ENCODE measurements around the gene MICU1. TPM values are rescaled to one million over a fixed set of nuclear protein-coding genes. Genes with fewer than 3 reads are reported as not detected.

The MICU1 gene
- total RNA-seq, 3 donors from 2014 or later (not counting 1 experiment from before 2014, with no cell fraction given) = 27.9 to 30.9 (median 29.4) TPM

GRCh38 chr10:72460284-72460876, 165.5 kb downstream of the MICU1 start:
- intact Hi-C loops (cut with micrococcal nuclease) = no loop called here
- Histone ChIP-seq H3K9me3 (ENCODE audit: control insufficient read depth, insufficient read depth, low read length) (no peaks in the 10 kb centered on the region), H3K36me3 (ENCODE audit: control insufficient read depth, insufficient read depth, low read length) (no peaks in the 10 kb centered on the region), H3K27me3 (ENCODE audit: control insufficient read depth, insufficient read depth, low read length) (no peaks in the 10 kb centered on the region), H3K4me1 (ENCODE audit: control insufficient read depth, insufficient read depth, low read length) (no peaks in the 10 kb centered on the region), H3K4me3 (ENCODE audit: low read length) (no peak overlapping the region), H3K27ac (ENCODE audit: low read length) (no peak overlapping the region)
- no peak for TF ChIP-seq CTCF (IDR thresholded peaks at IDR 0.05)
- no peaks in the 10 kb centered on the region for H3K9me3 Mint-ChIP-seq
- H3K36me3 Mint-ChIP-seq = no peaks in the 10 kb centered on the region
- peaks cover 0 to 4% of the 10 kb centered on the region in 2 donors for H3K4me1 Mint-ChIP-seq
- no peak for DNase-seq
- no peaks in the 10 kb centered on the region for H3K27me3 Mint-ChIP-seq (ENCODE audit: low read depth in 2 of 2)
- no peak for ATAC-seq
- no peak overlapping the region for H3K27ac Mint-ChIP-seq
- no peak overlapping the region for H3K4me3 Mint-ChIP-seq

- Mint-ChIP-seq H3K27me3 (ENCODE audit: low read depth in 2 of 2) (no peaks in the 10 kb centered on the region), H3K36me3 (no peaks in the 10 kb centered on the region), H3K27ac (no peak overlapping the region), H3K4me3 (no peak overlapping the region), H3K4me1 (peaks cover 0 to 4% of the 10 kb centered on the region in 2 donors), H3K9me3 (no peaks in the 10 kb centered on the region)
- Histone ChIP-seq H3K9me3 (ENCODE audit: control insufficient read depth, insufficient read depth, low read length) (no peaks in the 10 kb centered on the region), H3K4me1 (ENCODE audit: control insufficient read depth, insufficient read depth, low read length) (no peaks in the 10 kb centered on the region), H3K4me3 (ENCODE audit: low read length) (no peak overlapping the region), H3K27me3 (ENCODE audit: control insufficient read depth, insufficient read depth, low read length) (no peaks in the 10 kb centered on the region), H3K36me3 (ENCODE audit: control insufficient read depth, insufficient read depth, low read length) (no peaks in the 10 kb centered on the region), H3K27ac (ENCODE audit: low read length) (no peak overlapping the region)
- no peak for TF ChIP-seq CTCF (IDR thresholded peaks at IDR 0.05)
- 55% methylated on average over 1 of the region's 3 CpGs for WGBS (ENCODE audit: insufficient coverage)
- intact Hi-C loops (cut with micrococcal nuclease) = no loop called here
- ATAC-seq (no peak), DNase-seq (no peak)
These were observed 166.6 kb downstream of the MICU1 start for GRCh38 chr10:72459301-72459700.

- Histone ChIP-seq H3K4me3 (ENCODE audit: low read length) (no peak overlapping the region), H3K27ac (ENCODE audit: low read length) (no peak overlapping the region)
- 82% methylated on average over 2 of the region's 3 CpGs for whole genome bisulfite sequencing (ENCODE audit: insufficient coverage)
These were observed 169.8 kb downstream of the MICU1 start for GRCh38 chr10:72455889-72456595.

More at GRCh38 chr10:72455889-72456595, 169.8 kb downstream of the MICU1 start:
- no peak overlapping the region for H3K27ac Mint-ChIP-seq
- H3K36me3 Mint-ChIP-seq = no peaks in the 10 kb centered on the region
- H3K36me3 ChIP-seq (ENCODE audit: control insufficient read depth, insufficient read depth, low read length) = no peaks in the 10 kb centered on the region
- ATAC-seq (no peak), DNase-seq (no peak)
- no peaks in the 10 kb centered on the region for H3K4me1 ChIP-seq (ENCODE audit: control insufficient read depth, insufficient read depth, low read length)
- H3K9me3 ChIP-seq (ENCODE audit: control insufficient read depth, insufficient read depth, low read length) = no peaks in the 10 kb centered on the region
- H3K9me3 Mint-ChIP-seq = no peaks in the 10 kb centered on the region
- peaks cover 0 to 4% of the 10 kb centered on the region in 2 donors for H3K4me1 Mint-ChIP-seq
- no peaks in the 10 kb centered on the region for H3K27me3 Mint-ChIP-seq (ENCODE audit: low read depth in 2 of 2)
- no peak overlapping the region for H3K4me3 Mint-ChIP-seq
- intact Hi-C loops (cut with micrococcal nuclease) = no loop called here
- TF ChIP-seq CTCF (IDR thresholded peaks at IDR 0.05) = no peak
- H3K27me3 ChIP-seq (ENCODE audit: control insufficient read depth, insufficient read depth, low read length) = no peaks in the 10 kb centered on the region

Measured in natural killer cell (primary cell).